ENCODE measurements around the gene SPRING1.

SPRING1 gene

DNA sequence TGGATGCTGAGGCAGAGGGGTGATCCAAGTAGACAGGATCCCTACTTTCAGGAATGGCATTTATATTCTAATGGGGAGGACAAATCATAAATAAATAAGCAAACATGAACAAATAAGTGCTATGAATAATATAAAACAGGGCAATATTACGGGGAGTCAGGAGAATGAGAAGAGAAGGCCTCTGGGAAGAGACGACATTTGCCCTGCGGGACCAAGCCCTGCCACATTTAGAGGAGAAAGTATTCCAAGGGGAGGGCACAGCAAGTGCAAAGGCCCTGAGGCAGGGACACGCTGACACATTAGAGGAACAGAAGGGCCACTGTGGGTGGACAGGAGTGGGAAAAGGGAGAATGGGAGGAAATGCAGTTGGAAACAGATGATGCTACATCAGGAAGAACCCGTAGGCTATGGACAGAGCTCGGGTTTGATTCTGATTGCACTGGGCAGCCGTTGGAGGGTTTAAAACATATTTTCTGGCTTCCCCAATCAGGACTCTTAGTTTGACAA is 1.6 kb upstream of the SPRING1 start:
- DNase-seq (ENCODE audit: low read depth in 2 of 2), result no peak

DNA sequence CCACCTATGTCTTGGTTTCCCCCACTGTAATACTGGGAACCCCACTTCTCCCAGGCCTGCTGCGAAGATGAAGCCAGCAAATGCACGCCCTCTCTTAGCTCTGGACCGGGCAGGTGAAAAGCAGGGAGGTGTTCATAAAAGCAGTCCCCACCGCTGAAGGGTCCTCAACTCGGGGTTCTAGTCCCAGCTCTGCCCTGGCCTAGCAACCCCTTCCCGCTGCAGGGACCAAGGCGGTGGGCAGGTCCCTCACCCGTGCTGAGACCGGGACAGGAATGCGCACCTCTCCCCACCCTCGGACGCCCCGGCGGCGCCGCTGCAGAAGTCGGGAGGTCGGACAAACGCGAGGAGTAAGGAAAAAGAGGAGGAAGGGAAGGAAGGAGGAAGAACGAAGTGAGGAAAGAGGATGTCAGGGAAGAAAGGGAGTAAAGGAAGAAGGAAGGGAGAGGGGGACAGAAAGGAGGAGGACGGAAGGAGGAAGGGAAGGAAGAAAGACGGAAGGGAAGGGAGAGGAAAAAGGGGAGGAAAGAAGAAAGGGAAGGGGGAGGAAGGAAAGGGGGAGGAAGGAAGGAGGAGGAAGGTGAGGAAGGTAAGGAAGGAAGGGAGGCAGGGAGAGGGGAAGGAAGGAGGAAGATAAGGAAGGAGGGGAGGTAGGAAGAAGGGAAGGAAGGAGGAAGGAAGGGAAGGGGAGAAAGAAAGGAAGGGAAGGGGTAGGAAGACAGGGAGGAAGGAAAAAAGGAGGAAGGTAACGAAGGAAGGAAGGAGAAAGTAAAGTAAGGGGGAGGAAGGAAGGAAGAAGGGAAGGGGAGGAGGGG is 701 bp downstream of the SPRING1 start:
- no peak for DNase-seq (ENCODE audit: low read depth in 2 of 2)

DNA sequence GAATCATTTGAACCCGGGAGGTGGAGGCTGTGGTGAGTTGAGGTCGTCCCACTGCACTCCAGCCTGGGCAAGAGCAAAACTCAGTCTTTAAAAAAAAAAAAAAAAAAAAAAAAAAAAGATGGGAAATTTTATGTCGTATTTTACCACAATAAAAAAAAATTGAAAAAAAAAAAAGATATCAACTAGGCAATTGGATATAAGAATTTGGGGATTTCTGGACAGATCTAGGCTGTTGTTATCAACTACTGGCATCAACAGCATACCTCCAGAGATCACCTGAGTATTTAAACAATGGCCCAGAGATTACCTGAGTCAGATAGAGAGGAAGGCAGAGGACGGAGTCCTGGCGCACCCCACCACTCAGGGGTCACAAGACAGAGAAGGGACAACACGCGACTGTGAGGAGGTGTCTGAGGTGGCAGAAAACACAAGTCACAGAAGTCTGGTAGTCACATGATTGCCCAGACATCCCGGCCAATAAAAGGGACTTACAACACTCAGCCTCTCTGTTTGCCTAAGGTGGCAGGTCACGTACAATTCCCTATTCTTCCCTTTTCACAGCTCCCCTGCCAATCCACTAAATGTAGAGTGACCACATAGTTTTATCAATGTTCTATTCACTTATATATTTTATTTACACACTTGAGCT is 1.8 kb downstream of the SPRING1 start:
- no peak for DNase-seq (ENCODE audit: low read depth in 2 of 2)

DNA sequence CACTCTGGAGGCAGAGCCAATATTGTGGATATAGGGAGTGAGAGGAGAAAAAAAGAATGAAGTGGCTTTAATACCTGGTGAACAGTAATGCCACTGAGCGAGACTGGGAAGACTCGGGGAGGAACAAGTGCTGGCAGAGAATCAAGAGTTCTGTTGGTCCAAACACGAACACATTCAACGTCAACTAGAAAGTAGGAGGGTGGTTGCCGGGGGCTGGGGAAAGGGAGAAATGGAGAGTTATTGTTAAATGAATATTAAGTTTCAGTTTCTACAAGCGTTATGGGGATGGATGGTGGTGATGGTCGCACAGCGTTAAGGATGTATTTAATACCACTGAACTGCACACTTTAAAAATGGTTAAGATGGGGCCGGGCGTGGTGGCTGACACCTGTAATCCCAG is 2.8 kb downstream of the SPRING1 start:
- no peak for DNase-seq (ENCODE audit: low read depth in 2 of 2)

DNA sequence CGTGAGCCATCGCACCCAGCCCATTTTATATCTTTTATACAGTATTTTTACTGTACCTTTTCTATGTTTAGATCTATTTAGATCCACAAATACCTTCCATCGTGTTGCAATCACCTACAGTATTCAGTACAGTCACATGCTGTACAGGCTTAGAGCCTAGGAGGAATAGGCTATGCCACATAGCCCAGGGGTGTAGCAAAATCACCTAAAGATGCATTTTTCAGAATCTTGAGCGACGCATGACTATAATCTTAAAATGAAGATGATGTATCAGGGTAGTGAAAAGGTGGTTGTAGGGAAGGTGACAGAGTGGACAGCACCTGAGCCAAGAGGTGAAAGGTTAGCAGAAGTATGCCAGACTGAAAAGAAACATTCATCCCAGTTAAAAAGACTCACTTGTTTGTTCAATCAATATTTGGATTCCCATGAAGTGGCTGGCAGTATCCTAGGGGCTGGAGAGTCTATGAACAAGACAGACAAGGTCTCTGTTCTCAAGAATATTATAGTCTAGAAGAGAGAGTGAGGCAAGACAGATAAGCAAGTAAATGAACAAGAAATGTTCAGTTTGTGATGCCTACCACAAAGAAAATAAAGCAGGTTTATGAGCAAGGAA is 3.6 kb downstream of the SPRING1 start:
- DNase-seq (ENCODE audit: low read depth in 2 of 2), result no peak

DNA sequence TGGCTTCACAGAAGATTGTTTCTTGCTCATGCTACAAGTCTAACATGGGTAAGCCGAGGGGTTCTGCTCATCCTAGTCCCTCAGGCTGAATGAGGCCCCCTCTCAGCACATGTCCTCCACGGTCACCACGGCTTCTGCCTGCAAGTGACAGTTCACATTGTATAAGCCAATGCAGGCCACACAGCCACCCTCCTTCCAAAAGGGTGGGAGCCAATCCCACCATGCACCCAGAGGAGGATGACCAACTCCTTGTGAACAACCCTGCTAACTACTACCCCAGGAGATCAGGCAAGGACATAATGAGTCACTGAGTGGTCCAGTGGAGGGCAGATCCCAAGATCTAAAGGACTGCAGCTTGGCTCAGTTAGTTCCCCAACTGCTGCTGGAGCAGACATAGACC is 6.1 kb downstream of the SPRING1 start:
- no peak for DNase-seq (ENCODE audit: low read depth in 2 of 2)

DNA sequence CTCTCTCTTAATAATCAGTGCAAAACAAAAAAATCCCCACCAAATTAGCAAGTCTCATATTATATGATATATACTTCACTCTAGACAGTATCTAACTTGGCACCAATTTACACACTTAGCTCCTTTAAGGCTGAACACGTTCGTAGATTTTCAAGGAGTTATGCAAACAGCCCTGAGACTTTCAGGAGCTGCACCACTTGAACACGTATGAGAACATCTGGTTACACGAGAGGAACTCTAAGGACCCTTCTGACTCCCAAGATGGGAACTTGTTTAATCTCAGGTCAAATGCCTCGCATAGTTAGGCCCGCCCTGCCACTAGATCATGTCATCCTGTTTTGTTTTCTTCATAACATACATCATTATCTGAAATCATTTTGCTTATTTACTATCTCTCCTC is 10.0 kb downstream of the SPRING1 start:
- no peak for DNase-seq (ENCODE audit: low read depth in 2 of 2)

DNA sequence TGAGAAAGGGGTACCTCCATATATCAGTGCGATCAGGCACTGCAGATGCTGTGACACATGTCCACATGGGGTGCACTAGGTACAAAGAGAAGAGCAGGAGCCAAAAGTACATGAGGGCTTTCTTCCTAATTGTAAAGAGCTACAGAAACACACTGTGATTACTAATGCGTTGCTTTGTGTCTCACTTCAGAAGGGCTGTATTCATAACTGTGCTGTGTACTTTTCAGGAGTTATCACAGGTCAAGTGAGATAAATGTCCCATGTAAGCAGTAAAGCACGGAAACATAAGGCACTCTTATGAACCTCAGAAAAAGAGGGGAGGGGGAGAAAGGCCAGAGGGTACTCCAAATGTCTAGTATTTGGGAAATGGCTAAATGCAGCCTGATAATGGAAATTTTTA is 10.6 kb downstream of the SPRING1 start:
- no peak for DNase-seq (ENCODE audit: low read depth in 2 of 2)

DNA sequence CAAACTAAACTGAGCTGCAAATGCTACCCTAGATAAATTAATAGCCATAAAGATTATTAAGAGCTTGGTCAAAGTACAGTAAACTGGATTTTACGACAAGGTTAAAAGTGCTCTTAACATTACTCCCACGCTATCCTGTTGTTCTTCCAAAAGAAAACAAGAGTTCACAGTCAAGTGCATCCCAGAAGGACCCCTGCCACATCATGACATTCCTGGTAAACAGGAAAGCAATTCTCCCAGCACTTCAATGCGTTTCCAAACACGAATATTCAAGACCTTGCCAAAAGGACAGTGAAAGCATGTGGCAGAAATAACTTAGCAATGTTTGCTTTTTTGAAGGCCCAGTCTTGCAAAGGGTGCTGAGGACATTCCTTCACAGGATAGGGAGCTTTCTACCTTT is 11.2 kb downstream of the SPRING1 start:
- DNase-seq (ENCODE audit: low read depth in 2 of 2), result no peak

DNA sequence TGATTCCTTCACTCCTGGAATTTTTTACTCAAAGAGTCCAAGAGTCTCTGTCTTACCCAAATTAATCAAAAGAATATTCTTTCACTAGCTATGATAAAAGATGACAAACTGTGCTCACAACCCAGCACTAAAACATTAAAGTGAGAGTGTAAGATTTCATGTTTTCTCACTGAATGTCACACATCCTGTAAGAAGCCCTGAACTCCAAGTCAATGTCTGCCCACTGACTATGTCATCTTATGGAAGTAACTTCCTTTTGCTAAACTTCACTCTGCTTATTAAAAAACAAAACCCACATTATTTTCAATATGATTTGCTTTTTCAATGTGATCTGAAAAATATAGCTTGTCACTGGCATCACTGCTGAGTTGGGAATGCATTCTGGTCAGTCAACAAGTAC is 15.6 kb downstream of the SPRING1 start:
- DNase-seq (ENCODE audit: low read depth in 2 of 2), result no peak

DNA sequence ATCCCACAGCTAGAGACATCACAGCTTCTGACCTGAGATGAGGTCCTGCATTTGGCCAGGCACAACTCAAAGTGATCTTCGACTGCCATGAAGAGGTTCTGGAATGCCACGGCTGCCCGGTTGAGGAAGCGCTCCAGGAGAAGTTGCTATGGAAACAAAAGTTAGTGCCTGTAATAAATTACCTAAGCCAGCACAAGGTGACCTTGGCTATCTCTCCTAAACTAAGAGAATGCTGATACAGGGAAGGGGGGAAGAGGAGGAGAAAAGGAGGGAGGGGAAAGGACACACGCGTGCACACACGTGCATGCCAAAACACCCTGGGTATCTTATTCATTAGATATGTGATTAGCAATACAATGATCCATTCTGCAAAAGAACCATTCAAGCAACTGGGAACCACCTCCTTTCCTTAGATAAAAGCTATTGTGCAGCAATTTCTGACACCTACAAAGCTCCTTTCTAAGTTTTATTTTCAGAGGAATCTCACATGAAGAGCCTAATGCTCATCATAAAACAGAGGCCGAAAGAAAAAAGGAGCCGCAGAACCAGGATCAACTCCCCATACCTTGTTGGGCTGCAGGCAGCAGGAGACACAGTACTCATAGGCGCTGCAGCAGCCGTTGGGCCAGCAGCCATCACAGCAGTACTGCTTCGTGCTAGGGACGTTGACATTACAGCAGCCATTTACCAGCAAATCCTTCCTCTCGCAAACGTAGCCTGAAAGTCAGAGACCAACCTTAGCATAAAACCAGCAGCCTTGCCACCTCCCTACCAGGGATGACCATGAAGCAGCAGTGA is 17.9 kb downstream of the SPRING1 start:
- no peak for DNase-seq (ENCODE audit: low read depth in 2 of 2)

DNA sequence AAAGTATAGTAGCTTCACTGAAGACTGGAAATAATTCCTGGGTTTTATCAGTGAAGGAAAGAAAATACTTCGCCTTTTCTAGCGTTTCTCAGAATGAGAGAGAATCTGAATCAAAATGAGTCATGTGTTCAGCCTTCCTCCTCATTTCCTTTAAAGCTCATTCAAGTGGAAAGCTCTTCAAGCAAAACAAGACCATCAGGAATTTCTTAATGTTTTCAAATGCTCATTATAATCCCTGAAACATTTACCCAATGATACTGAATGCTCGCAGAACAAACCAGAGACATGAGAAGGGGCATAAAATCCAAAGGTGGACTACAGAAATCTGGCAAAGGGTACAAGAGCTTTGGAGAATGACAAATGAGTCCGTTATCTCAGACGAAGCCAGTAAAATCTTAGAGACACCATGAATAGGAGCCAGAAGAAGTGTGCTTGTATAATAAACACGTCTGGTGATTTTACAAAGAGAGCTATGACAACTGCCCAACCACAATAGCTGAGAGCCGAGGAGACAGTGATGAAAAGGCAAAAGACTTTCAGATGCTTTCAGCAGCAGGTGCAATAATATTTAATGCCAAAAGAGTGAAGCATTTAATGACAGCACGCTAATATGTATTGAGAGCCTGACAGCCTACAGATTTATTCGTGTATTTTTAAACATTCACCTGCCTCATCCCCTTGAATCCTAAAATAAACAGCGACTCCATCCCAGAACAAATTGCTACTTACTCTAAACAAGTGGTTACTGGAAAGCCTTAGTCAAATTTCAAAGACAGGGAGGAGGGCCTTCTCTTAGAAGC is 19.0 kb downstream of the SPRING1 start:
- no peak for DNase-seq (ENCODE audit: low read depth in 2 of 2)

DNA sequence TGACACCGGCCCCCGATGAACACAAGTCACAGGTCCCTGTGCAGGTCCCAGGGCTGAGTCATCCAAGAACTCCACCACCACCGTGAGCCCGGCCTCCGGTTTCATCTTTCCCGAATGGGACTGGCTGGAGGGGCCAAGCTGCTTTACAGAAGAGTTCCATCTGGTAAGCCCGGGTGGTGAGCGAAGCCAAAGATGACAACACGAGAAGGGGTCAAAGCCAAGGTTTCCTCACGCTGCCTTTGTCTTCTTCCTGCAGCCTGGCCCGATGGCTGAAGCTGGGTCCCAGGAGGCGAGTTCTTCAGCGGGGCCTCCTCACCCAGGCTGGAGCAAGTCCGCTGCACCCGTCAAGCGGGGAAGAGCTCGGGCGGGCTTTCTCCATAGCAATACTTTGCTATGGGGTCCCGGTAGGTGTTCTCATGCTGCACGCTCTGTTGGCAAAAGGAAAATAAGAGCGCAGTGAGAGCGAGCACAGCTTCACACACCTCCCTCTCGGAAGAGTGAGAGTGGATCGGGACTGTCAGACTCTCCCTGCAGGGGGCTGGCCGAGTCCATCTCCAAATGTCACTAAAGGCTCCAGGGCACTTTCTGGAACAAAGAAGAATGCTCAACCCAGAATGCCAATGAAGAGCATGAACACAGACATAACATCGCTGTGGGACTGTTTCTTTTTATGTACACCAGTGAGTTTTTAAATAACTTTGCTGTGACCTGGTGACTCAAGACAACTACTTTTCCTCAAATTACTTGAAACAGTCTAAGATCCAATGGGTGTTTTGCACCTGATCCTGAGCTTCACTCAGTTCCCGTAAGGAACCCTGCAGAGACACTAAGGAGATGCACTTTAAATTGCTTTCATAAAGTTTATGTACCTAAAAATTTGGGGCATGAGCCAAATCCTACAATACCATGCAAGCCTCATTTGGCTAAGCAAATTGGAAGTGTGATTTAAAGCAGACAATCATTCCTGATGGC is 20.1 kb downstream of the SPRING1 start:
- no peak for DNase-seq (ENCODE audit: low read depth in 2 of 2)

DNA sequence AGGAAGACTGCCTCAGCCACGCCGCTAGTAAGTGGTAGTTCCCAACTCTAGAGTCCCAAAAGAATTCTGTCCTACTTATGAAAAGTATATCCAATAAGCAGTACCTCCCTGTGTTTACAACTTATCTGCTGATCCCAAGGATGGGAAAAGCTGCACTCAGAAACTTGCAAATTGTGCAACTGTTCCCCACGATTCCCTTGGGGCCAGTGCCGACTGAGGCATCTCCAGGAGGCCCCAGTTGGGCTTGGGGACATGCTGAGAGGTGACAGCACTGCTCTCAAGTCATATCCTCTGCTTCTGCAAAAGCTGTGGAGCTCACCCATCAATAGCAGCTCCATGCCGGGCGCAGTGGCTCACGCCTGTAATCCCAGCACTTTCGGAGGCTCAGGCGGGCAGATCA is 23.7 kb downstream of the SPRING1 start:
- no peak for DNase-seq (ENCODE audit: low read depth in 2 of 2)

DNA sequence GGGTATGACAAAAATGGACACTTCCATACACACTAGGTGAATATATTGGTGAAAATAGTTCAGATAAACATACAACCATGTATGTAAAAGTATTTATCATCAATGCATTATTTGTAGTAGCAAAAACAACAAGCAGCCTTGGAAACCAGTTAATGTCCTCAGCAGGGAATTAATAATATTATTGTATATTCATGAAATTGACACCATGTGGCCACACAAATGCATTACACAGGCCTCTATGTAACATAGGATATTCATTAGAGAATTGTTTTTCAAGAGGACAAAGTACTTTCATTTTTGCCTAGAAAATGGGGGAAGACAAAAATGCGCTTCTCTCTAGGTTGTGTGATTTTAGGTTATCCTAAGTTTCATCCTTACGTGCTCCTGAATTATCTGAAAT is 24.3 kb downstream of the SPRING1 start:
- DNase-seq (ENCODE audit: low read depth in 2 of 2), result no peak

DNA sequence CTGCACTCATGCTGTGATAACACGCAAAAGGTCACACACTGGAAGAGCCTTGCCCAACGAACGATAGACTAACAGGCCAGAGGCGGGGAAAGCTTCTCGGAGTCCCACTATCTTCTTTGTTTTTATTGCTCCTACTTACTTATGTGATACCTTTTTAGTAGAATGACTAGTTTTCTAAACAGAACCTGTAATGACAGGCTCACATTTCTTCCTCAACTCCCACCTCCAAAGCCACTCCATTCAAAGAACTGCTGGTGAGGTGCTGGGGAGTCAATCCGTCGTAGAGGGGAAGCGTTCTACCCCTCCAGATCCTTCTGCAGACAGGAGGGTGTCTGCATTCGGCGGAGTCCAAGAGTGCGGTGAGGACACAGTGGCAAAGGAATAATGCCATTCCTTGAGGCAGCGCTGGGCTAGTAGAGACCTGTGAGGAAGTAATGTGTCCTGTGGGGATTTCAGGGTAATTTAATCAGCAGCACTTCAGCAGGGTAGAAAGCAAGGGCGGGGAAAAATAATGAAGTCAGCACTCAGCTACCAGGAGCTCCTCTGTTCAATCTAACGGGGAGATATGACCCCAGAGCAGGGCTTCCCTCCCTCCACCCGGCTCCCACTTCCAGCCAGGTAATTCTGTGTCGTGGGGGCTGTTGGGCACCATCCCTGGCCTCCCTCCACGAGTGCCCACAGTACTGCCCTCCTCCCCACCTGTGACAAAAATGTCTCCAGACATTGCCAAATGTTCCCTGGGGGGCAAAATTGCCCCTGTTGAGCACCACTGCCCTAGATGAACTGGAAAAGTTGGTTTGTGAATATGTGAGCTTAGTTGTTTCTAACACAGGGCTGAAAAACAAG is 25.2 kb downstream of the SPRING1 start:
- DNase-seq (ENCODE audit: low read depth in 2 of 2), result no peak

DNA sequence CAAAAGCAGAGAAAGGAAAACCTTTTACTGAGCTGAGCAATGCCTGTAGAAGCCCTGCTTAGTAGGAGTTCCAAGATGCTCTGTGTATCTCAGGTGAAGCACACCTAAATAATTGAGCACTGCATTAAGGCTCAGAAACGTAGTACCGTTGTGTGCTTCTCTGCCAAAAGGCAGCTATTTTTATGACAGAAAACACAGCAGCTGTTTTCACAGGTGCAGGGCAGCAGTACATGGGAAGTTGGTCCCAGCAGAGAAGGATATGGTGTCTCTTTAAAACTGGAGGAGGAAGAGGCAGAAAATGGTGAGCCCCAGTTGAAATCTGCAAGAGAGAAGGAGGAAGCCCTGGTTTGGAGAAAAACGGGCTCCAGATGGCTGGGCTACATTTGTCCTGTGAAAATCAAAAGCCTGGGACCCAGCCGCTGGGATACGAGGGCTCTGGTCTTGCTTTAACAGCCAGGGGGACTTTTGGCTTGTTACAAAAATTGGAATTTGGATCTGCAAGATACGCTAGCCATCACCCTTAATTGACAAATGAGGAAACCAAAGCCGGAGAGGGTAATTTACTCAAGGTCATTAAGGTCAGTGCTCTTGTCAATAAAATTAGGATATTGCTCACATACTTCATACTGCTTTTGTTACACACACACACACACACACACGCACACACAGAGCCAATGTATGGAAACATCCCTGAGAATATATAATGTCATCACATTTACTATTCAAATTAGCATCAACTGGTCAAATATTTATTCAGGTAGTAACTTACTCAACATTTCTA is 27.3 kb downstream of the SPRING1 start:
- DNase-seq (ENCODE audit: low read depth in 2 of 2), result no peak

DNA sequence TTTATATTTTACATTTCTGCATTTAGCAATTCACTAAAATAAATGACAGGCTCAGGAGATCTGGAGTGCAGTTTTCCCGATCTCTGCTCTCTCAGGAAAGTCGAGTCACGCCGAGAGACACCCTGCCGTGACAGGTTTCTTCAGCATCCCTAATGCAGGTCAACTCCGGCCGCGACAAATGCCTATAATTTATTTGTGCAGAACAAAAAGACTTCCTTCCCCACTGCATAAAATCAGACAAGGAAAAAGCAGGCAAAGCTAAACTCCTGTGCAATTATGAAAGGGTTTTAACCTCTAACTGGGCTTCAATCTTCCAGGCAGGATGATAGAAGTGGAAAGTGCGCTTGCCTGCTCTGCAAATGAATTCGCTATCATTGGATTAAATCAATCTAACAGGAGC is 28.1 kb downstream of the SPRING1 start:
- no peak for DNase-seq (ENCODE audit: low read depth in 2 of 2)
